Activated CD8-positive, alpha-beta T cell treated with anti-CD3 and anti-CD28 coated beads for 36 hours (primary cell): ENCODE measurements around the gene OVCA2. TPM values are rescaled to one million over a fixed set of nuclear protein-coding genes. Genes with fewer than 3 reads are reported as not detected.

Experiments used
- ATAC-seq: fragments of 200-7000 bp; cut with Tn5 transposase; one replicate; pipeline ENCODE4 v1.10.0; 2021; ENCODE audit warnings: mild to moderate bottlenecking, moderate library complexity
- CTCF ChIA-PET: fragments of 350-600 bp; sonication (Branson Sonifier 250); formaldehyde crosslinking; loops from one replicate; lab custom pipeline; 2021; ENCODE audit warnings: antibody characterized with exemption; lab: Charles Lee
- POLR2A ChIA-PET: fragments of 350-600 bp; sonication (Branson Sonifier 250); formaldehyde crosslinking; loops from one replicate; lab custom pipeline; 2021; ENCODE audit warnings: antibody characterized with exemption; lab: Charles Lee
- DNase-seq: peaks from one replicate; pipeline ENCODE4 v3.0.0-alpha.2; 2020
- H3K27ac Mint-ChIP-seq: one replicate; pipeline ENCODE4 v1.8.0; 2021; ENCODE audit warnings: mild to moderate bottlenecking, mixed read lengths
- H3K27me3 Mint-ChIP-seq: one replicate; pipeline ENCODE4 v1.8.0; 2021; ENCODE audit warnings: mixed read lengths
- H3K36me3 Mint-ChIP-seq: one replicate; pipeline ENCODE4 v1.8.0; 2021; ENCODE audit warnings: low read depth, mixed read lengths
- H3K4me1 Mint-ChIP-seq: one replicate; pipeline ENCODE4 v1.8.0; 2021; ENCODE audit warnings: low read depth, mixed read lengths
- H3K4me3 Mint-ChIP-seq: one replicate; pipeline ENCODE4 v1.8.0; 2021; ENCODE audit warnings: mild to moderate bottlenecking, moderate library complexity, mixed read lengths
- H3K9me3 Mint-ChIP-seq: one replicate; pipeline ENCODE4 v1.8.0; 2021; ENCODE audit warnings: mixed read lengths
- CTCF ChIP-seq: fragments of 200-600 bp; IDR thresholded peaks from one replicate; pipeline ENCODE4 v1.8.0; 2022; ENCODE audit warnings: antibody characterized with exemption, mild to moderate bottlenecking
- intact Hi-C: fragments of 100-400 bp; cut with micrococcal nuclease; formaldehyde crosslinking; loops from one replicate; pipeline ENCODE4 v1.10.0; 2022
- total RNA-seq, 2 experiments: library from RNA; stranded (reverse); gene quantifications; one replicate each; pipeline ENCODE4 v1.2.3, GENCODE V29; 2021

The OVCA2 gene
- total RNA-seq, 2 experiments from 2014 or later = 28.0 to 28.5 TPM

- POLR2A ChIA-PET = interaction anchor here (0.9 kb wide), 1 partner anchor 10 kb away, joined by 3 read pairs; no protein-coding TSS in a partner anchor
- CTCF ChIA-PET = no interaction called here
- Mint-ChIP-seq H3K27ac (no peak overlapping the region), H3K36me3 (no peaks in the 10 kb centered on the region), H3K27me3 (peaks cover 23% of the 10 kb centered on the region), H3K9me3 (no peaks in the 10 kb centered on the region), H3K4me1 (no peaks in the 10 kb centered on the region), H3K4me3 (no peak overlapping the region)
- ATAC-seq (no peak), DNase-seq (no peak)
- no peak for TF ChIP-seq CTCF
- intact Hi-C loops = no loop called here
These were observed 42.1 kb upstream of the OVCA2 start for GRCh38 chr17:1999557-2000251.

- no peaks in the 10 kb centered on the region for H3K9me3 Mint-ChIP-seq
- H3K36me3 Mint-ChIP-seq = no peaks in the 10 kb centered on the region
- intact Hi-C loops = no loop called here
- CTCF ChIA-PET = no interaction called here
- DNase-seq (no peak), ATAC-seq (no peak)
- TF ChIP-seq CTCF = no peak
- POLR2A ChIA-PET = no interaction called here
- no peaks in the 10 kb centered on the region for H3K4me1 Mint-ChIP-seq
- no peak overlapping the region for H3K4me3 Mint-ChIP-seq
- peaks cover 9% of the 10 kb centered on the region for H3K27me3 Mint-ChIP-seq
- H3K27ac Mint-ChIP-seq = no peak overlapping the region
These were observed 39.0 kb upstream of the OVCA2 start for GRCh38 chr17:2002767-2003329.

- Mint-ChIP-seq H3K9me3 (no peaks in the 10 kb centered on the region), H3K27me3 (peaks cover 9% of the 10 kb centered on the region), H3K36me3 (no peaks in the 10 kb centered on the region), H3K27ac (no peak overlapping the region), H3K4me1 (no peaks in the 10 kb centered on the region), H3K4me3 (no peak overlapping the region)
- ChIA-PET CTCF (no interaction called here), POLR2A (no interaction called here)
- intact Hi-C loops = no loop called here
- DNase-seq (no peak), ATAC-seq (no peak)
- no peak for TF ChIP-seq CTCF
These were observed 38.3 kb upstream of the OVCA2 start for GRCh38 chr17:2003525-2003924.

- no peaks in the 10 kb centered on the region for H3K36me3 Mint-ChIP-seq
- H3K4me3 Mint-ChIP-seq = no peak overlapping the region
- DNase-seq = no peak
- no peak for TF ChIP-seq CTCF
- intact Hi-C loops = no loop called here
- H3K27me3 Mint-ChIP-seq = peaks cover 2% of the 10 kb centered on the region
- ATAC-seq = no peak
- H3K9me3 Mint-ChIP-seq = no peaks in the 10 kb centered on the region
- CTCF ChIA-PET = no interaction called here
- POLR2A ChIA-PET = interaction anchor here (0.6 to 1.3 kb wide), 2 partner anchors 8 to 84 kb away, joined by 3 to 5 read pairs; no protein-coding TSS in a partner anchor
- H3K27ac Mint-ChIP-seq = no peak overlapping the region
- no peaks in the 10 kb centered on the region for H3K4me1 Mint-ChIP-seq
These were observed 37.3 kb upstream of the OVCA2 start for GRCh38 chr17:2004435-2004952.
